Upper lobe of right lung (tissue), 1 donor: Measurements from ENCODE around the gene CFAP161. TPM values are rescaled to one million over a fixed set of nuclear protein-coding genes. Genes with fewer than 3 reads are reported as not detected.
A peak's percentile ranks its signal among the peaks of the same experiment; 100 is the strongest.

ENCODE experiments used
- ATAC-seq: fragments of 200-7000 bp; cut with Tn5 transposase; one replicate; pipeline ENCODE4 v1.9.1; 2020; ENCODE audit warnings: mild to moderate bottlenecking, moderate library complexity
- DNase-seq: peaks from one replicate; pipeline ENCODE4 v3.0.0-alpha.2; 2020
- H3K27ac ChIP-seq: fragments of 200-600 bp; one replicate; pipeline ENCODE4 v1.8.0; 2022
- H3K27me3 ChIP-seq: fragments of 200-600 bp; one replicate; pipeline ENCODE4 v1.8.0; 2022; ENCODE audit warnings: mild to moderate bottlenecking
- H3K36me3 ChIP-seq: fragments of 200-600 bp; one replicate; pipeline ENCODE4 v1.8.0; 2022
- H3K4me1 ChIP-seq: fragments of 200-600 bp; one replicate; pipeline ENCODE4 v1.8.0; 2022
- H3K4me3 ChIP-seq: fragments of 200-600 bp; one replicate; pipeline ENCODE4 v1.8.0; 2022; ENCODE audit warnings: mild to moderate bottlenecking
- H3K9me3 ChIP-seq: fragments of 200-600 bp; one replicate; pipeline ENCODE4 v1.8.0; 2022
- intact Hi-C: fragments of 100-400 bp; cut with DNase I; formaldehyde crosslinking; loops from one replicate; pipeline ENCODE4 v1.11.0; 2022
- total RNA-seq: library from RNA; stranded (reverse); fragmentation: NEBNext Ultra II Directional; extraction: Animal tissue kit (Norgen Biotek cat#: 25700); gene quantifications from one replicate; pipeline ENCODE4 v1.2.1, GENCODE V29; 2021
- TF ChIP-seq, protein P1 (sequence below): fragments of 200-600 bp; IDR thresholded peaks from one replicate; pipeline ENCODE4 v1.8.0; 2022; ENCODE audit warnings: antibody characterized with exemption
- donor health status: DM: no; HTN: yes; CAD: no; lungs with severe emphysema.

The CFAP161 gene
- total RNA-seq, 1 donor from 2014 or later: 1.3 TPM

DNA sequence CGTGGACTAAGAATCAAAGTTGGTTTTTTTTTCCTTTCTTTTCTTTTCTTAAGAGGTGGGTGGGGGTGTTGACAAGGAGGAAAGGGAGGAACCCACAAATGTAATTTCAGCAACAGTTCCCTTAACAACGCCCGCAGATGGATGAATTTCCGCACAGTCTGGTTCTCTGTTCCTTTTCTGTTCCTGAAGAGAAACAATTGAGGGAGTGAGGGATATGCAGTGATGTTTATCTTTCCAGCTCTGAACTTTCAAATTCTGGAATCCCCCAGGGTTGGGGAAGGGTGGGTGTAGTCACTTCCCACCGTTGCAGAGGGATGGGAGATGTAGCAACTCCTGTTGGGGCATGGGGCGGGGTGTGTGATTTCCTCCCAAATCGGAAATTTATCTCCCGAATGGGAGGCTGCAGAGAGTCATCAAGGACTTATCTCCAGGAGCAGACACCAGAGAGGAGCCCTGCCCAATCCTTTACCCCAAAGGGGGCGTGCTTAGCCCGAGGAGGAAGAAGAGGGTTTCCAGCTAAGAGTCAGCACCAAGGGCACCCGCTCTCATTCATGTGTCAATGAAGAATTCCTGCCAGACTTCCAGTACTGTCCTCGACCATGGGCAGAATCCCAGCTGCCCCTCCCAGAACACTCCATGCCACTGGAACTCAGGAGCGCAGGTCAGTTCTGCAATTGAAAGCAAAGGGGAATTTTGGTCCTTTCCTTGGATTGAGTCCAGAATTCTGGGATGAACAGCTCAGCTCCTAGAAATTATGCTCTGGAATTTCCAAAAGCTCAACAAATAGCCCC lies 35.0 kb upstream of the CFAP161 start:
- DNase-seq (no peak), ATAC-seq (peak; percentile 82)
- Histone ChIP-seq H3K4me1 (peaks cover 9% of the 10 kb centered on the region), H3K36me3 (no peaks in the 10 kb centered on the region), H3K9me3 (no peaks in the 10 kb centered on the region), H3K27me3 (peaks cover 10% of the 10 kb centered on the region), H3K4me3 (peak overlapping the region; percentile 4), H3K27ac (peak overlapping the region; percentile 20)
- TF ChIP-seq, protein P1, sequence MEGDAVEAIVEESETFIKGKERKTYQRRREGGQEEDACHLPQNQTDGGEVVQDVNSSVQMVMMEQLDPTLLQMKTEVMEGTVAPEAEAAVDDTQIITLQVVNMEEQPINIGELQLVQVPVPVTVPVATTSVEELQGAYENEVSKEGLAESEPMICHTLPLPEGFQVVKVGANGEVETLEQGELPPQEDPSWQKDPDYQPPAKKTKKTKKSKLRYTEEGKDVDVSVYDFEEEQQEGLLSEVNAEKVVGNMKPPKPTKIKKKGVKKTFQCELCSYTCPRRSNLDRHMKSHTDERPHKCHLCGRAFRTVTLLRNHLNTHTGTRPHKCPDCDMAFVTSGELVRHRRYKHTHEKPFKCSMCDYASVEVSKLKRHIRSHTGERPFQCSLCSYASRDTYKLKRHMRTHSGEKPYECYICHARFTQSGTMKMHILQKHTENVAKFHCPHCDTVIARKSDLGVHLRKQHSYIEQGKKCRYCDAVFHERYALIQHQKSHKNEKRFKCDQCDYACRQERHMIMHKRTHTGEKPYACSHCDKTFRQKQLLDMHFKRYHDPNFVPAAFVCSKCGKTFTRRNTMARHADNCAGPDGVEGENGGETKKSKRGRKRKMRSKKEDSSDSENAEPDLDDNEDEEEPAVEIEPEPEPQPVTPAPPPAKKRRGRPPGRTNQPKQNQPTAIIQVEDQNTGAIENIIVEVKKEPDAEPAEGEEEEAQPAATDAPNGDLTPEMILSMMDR: no peak
- intact Hi-C loops: no loop called here

DNA sequence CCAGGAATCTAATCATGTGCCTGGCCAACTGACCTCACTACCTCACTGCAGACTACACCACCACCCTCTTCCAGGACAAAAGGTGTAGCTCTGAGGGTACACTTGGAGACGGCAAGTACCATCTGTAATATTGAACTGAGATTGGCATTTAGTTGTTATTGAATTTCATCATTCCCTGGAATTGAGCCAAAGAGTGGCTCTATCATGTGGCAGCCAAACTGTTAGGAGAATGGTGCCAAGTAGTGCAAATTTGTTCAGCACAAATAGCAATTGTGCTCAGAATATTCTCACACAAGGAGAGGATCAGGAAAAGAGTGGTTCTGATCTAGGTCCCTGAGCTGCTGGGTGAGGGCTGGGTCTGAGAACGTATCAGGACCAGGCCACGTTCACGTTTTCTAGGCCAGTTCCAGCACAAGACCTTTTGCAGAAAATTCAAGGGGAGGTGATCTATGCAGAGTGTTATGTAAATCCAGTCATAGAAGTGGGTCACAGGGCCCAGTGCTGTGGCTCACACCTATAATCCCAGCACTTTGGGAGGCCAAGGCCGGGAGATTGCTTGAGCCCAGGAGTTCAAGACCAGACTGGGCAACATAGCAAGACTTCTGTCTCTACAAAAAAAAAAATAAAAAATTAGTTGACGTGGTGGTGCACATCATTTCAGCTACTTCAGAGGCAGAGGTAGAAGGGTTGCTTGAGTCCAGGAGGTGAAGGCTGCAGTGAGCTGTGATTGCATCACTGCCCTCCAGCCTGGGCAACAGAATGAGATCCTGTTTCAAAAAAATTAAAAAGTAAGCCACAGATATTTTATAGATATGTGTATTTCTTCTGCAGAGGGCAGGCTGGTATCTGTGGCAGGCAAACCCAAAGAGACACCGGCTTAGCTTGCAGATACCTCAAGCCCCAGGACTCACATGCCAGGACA lies 31.9 kb upstream of the CFAP161 start:
- H3K27ac ChIP-seq: no peak overlapping the region
- TF ChIP-seq, protein P1: no peak
- ATAC-seq (no peak), DNase-seq (no peak)
- H3K36me3 ChIP-seq: no peaks in the 10 kb centered on the region
- no peak overlapping the region for H3K4me3 ChIP-seq
- peaks cover 9% of the 10 kb centered on the region for H3K4me1 ChIP-seq
- peaks cover 5% of the 10 kb centered on the region for H3K27me3 ChIP-seq
- H3K9me3 ChIP-seq: no peaks in the 10 kb centered on the region
- intact Hi-C loops: no loop called here

DNA sequence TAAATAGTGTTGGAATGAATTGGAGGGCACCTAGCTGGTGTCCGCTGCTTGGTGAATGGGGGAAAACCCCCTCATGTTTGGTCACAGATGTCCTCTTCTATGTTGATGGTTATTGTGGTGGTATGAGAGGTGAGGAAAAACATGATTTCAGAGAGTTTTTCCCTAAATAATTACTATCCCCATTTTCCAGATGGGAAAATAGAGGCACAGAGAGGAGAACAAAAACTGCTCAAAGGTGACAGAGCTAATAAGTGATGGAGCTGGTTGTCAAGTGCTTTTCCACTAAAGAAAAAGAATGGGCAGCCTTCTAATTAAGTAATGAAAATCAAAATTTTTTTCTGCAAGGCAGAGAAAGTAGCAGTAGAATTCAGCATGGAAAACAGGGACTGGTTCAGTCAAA lies 30.2 kb upstream of the CFAP161 start:
- H3K4me1 ChIP-seq: peaks cover 9% of the 10 kb centered on the region
- no peak for DNase-seq
- intact Hi-C loops: no loop called here
- no peaks in the 10 kb centered on the region for H3K9me3 ChIP-seq
- no peak overlapping the region for H3K4me3 ChIP-seq
- TF ChIP-seq, protein P1: no peak
- H3K27me3 ChIP-seq: no peaks in the 10 kb centered on the region
- no peak for ATAC-seq
- no peaks in the 10 kb centered on the region for H3K36me3 ChIP-seq
- H3K27ac ChIP-seq: no peak overlapping the region

DNA sequence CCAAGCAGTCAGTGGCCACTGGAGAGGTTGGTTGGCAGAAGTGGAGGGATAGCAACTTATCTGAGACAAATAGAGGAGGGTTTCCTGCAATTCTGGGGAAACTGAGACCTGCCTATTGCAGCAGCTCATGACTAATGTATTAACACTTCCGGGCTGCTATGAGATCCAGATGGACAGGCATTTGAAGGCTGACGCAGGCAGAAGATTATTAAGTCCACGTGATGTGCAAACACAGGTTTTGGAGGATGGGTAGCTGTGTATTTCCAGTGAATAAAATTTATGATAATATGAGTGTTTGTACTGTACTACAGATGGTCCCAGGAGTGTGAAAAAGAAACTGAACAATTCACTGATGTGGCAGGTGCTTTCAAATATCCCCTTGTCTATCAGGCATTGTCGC lies 28.5 kb upstream of the CFAP161 start:
- intact Hi-C loops: loop anchor here (5.0 kb wide), 1 partner anchor 162 kb away; no protein-coding TSS in a partner anchor
- Histone ChIP-seq H3K27me3 (no peaks in the 10 kb centered on the region), H3K4me1 (no peaks in the 10 kb centered on the region), H3K36me3 (no peaks in the 10 kb centered on the region), H3K9me3 (no peaks in the 10 kb centered on the region), H3K4me3 (no peak overlapping the region), H3K27ac (no peak overlapping the region)
- DNase-seq (no peak), ATAC-seq (no peak)
- TF ChIP-seq, protein P1: no peak

DNA sequence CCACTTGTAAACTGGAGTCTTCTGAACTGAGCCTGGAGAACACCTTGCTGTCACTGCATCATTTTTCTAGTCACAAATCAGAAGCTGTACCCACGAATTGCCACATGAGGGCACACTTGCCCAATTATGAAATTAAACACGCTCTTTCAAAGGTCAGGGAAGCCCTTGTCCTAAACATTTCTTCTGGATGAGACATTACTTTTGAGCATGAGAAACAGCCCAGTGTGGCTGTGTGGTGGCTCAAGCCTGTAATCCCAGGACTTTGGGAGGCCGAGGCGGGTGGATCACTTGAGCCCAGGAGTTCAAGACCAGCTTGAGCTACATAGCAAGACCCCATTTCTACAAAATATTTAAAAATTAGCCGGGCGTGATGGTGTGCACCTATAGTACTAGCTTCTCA lies 27.5 kb upstream of the CFAP161 start:
- ATAC-seq: peak; percentile 88

More for the DNA sequence above, 27.5 kb upstream of the CFAP161 start:
- TF ChIP-seq, protein P1: peak; percentile 79
- Histone ChIP-seq H3K4me1 (no peaks in the 10 kb centered on the region), H3K4me3 (no peak overlapping the region), H3K27ac (no peak overlapping the region), H3K9me3 (no peaks in the 10 kb centered on the region), H3K36me3 (no peaks in the 10 kb centered on the region), H3K27me3 (no peaks in the 10 kb centered on the region)
- no peak for DNase-seq
- intact Hi-C loops: loop anchor here (5.0 kb wide), 1 partner anchor 161 kb away; no protein-coding TSS in a partner anchor
